Measurements from ENCODE around the gene EGLN3.

Gene EGLN3

GRCh38 chr14:33914676-33915516, 36.0 kb downstream of the EGLN3 start:
- no peak for DNase-seq (ENCODE audit: low read depth in 2 of 2)

- DNase-seq (ENCODE audit: low read depth in 2 of 2): no peak
Measured at GRCh38 chr14:33911046-33911445, 39.8 kb downstream of the EGLN3 start.

- no peak for DNase-seq (ENCODE audit: low read depth in 2 of 2)
Measured at GRCh38 chr14:33910435-33910834, 40.4 kb downstream of the EGLN3 start.

- DNase-seq (ENCODE audit: low read depth in 2 of 2): no peak
Measured at GRCh38 chr14:33909380-33910084, 41.3 kb downstream of the EGLN3 start.

GRCh38 chr14:33908540-33909223, 42.2 kb downstream of the EGLN3 start:
- DNase-seq (ENCODE audit: low read depth in 2 of 2): no peak

- DNase-seq (ENCODE audit: low read depth in 2 of 2): no peak
Measured at GRCh38 chr14:33906968-33907367, 43.9 kb downstream of the EGLN3 start.

GRCh38 chr14:33904609-33905008, 46.3 kb downstream of the EGLN3 start:
- no peak for DNase-seq (ENCODE audit: low read depth in 2 of 2)

GRCh38 chr14:33903369-33903768, 47.5 kb downstream of the EGLN3 start:
- DNase-seq (ENCODE audit: low read depth in 2 of 2): no peak

GRCh38 chr14:33902363-33902762, 48.5 kb downstream of the EGLN3 start:
- no peak for DNase-seq (ENCODE audit: low read depth in 2 of 2)

GRCh38 chr14:33901426-33902155, 49.3 kb downstream of the EGLN3 start:
- no peak for DNase-seq (ENCODE audit: low read depth in 2 of 2)

GRCh38 chr14:33900706-33901105, 50.2 kb downstream of the EGLN3 start:
- DNase-seq (ENCODE audit: low read depth in 2 of 2): no peak

- no peak for DNase-seq (ENCODE audit: low read depth in 2 of 2)
Measured at GRCh38 chr14:33899723-33900341, 51.0 kb downstream of the EGLN3 start.

GRCh38 chr14:33897878-33898535, 52.9 kb downstream of the EGLN3 start:
- DNase-seq (ENCODE audit: low read depth in 2 of 2): no peak

- no peak for DNase-seq (ENCODE audit: low read depth in 2 of 2)
Measured at GRCh38 chr14:33897382-33897781, 53.5 kb downstream of the EGLN3 start.

GRCh38 chr14:33894339-33894738, 56.5 kb downstream of the EGLN3 start:
- DNase-seq (ENCODE audit: low read depth in 2 of 2): no peak

GRCh38 chr14:33891700-33892099, 59.2 kb downstream of the EGLN3 start:
- DNase-seq (ENCODE audit: low read depth in 2 of 2): no peak

- no peak for DNase-seq (ENCODE audit: low read depth in 2 of 2)
Measured at GRCh38 chr14:33884916-33885315, 66.0 kb downstream of the EGLN3 start.

GRCh38 chr14:33880330-33880729, 70.5 kb downstream of the EGLN3 start:
- DNase-seq (ENCODE audit: low read depth in 2 of 2): no peak

- no peak for DNase-seq (ENCODE audit: low read depth in 2 of 2)
Measured at GRCh38 chr14:33879684-33880286, 71.1 kb downstream of the EGLN3 start.

- no peak for DNase-seq (ENCODE audit: low read depth in 2 of 2)
Measured at GRCh38 chr14:33876274-33876673, 74.6 kb downstream of the EGLN3 start.

Measured in stimulated activated CD8-positive, alpha-beta memory T cell treated with anti-CD3 and anti-CD28 coated beads, Interleukin-15, amount 100 ng/mL, for 4 hours (primary cell).